Endodermal cell (in vitro differentiated cells): Measurements from ENCODE around the gene SRA1. TPM values are rescaled to one million over a fixed set of nuclear protein-coding genes. Genes with fewer than 3 reads are reported as not detected.
"Not testable (repeated sequence)": the region's sequence is repeated elsewhere in the genome, so short reads cannot be mapped to it uniquely, and the experiment has no call there.

Experiments used
- DNase-seq: peaks from one replicate; pipeline ENCODE4 v3.0.0-alpha.2; 2017
- H3K27ac ChIP-seq: 2 replicates; pipeline ENCODE4 v1.5.1; 2013; ENCODE audit warnings: mild to moderate bottlenecking, low read depth, low read length, moderate library complexity
- H3K27me3 ChIP-seq: 2 replicates; pipeline ENCODE4 v1.6.1; 2013; ENCODE audit warnings: mild to moderate bottlenecking, low read length, moderate library complexity; ENCODE audit not compliant: insufficient read depth, control insufficient read depth, poor library complexity, severe bottlenecking
- H3K36me3 ChIP-seq: 2 replicates; pipeline ENCODE4 v1.7.0; 2013; ENCODE audit warnings: mild to moderate bottlenecking, low read length, moderate library complexity; ENCODE audit not compliant: control insufficient read depth, insufficient read depth
- H3K4me1 ChIP-seq: one replicate; pipeline ENCODE4 v1.7.0; 2013; ENCODE audit warnings: low read length; ENCODE audit not compliant: control insufficient read depth, insufficient read depth
- H3K4me3 ChIP-seq: 2 replicates; pipeline ENCODE4 v1.5.1; 2013; ENCODE audit warnings: mild to moderate bottlenecking, low read length, moderate library complexity
- H3K9ac ChIP-seq: 2 replicates; pipeline ENCODE4 v1.6.1; 2013; ENCODE audit warnings: mild to moderate bottlenecking, low read length, moderate library complexity; ENCODE audit not compliant: poor library complexity, severe bottlenecking; ENCODE audit errors: extremely low read depth
- H3K9me3 ChIP-seq: 2 replicates; pipeline ENCODE4 v1.6.1; 2013; ENCODE audit warnings: mild to moderate bottlenecking, low read length, moderate library complexity; ENCODE audit not compliant: control insufficient read depth
- H3K27ac Mint-ChIP-seq: 2 replicates; pipeline ENCODE4 v1.8.0; 2020; ENCODE audit warnings: mixed read lengths
- H3K27me3 Mint-ChIP-seq: 2 replicates; pipeline ENCODE4 v1.8.0; 2021; ENCODE audit warnings: mild to moderate bottlenecking, mixed read lengths; ENCODE audit not compliant: insufficient read depth
- H3K36me3 Mint-ChIP-seq: 2 replicates; pipeline ENCODE4 v1.8.0; 2020; ENCODE audit warnings: low read depth, mixed read lengths
- H3K4me1 Mint-ChIP-seq: 2 replicates; pipeline ENCODE4 v1.8.0; 2020; ENCODE audit warnings: mixed read lengths
- H3K4me3 Mint-ChIP-seq: 2 replicates; pipeline ENCODE4 v1.8.0; 2020; ENCODE audit warnings: mild to moderate bottlenecking, moderate library complexity, mixed read lengths
- H3K9me3 Mint-ChIP-seq: 2 replicates; pipeline ENCODE4 v1.8.0; 2020; ENCODE audit warnings: mild to moderate bottlenecking, mixed read lengths
- WGBS, 2 experiments: methylation state at CpG; one replicate each; pipeline versions ENCODE4 v1.1.5 to v1.1.7; 2013; ENCODE audit warnings: missing lambda C conversion rate in 2 of 2, mixed read lengths in 1 of 2; ENCODE audit not compliant: insufficient coverage in 1 of 2, insufficient read length in 1 of 2; 5-methylcytosine and 5-hydroxymethylcytosine counted together
- total RNA-seq, 2 donors: library from RNA; stranded (reverse); fragmentation: NEBNext Ultra II Directional in 1 of 2; extraction: Animal tissue kit (Norgen Biotek cat#: 25700) in 1 of 2; gene quantifications; 2 replicates in 1 of 2; 3 replicates in 1 of 2; pipeline ENCODE4 v1.2.1, GENCODE V29; 2021
- TF ChIP-seq, protein P1 (sequence below): fragments of 200-600 bp; sonication (generic); conservative IDR thresholded peaks from 2 replicates; pipeline ENCODE4 v1.5.0; 2021; ENCODE audit warnings: antibody characterized with exemption, mild to moderate bottlenecking

SRA1 gene
- total RNA-seq, 2 donors from 2014 or later, result 40.5 to 42.9 TPM

DNA sequence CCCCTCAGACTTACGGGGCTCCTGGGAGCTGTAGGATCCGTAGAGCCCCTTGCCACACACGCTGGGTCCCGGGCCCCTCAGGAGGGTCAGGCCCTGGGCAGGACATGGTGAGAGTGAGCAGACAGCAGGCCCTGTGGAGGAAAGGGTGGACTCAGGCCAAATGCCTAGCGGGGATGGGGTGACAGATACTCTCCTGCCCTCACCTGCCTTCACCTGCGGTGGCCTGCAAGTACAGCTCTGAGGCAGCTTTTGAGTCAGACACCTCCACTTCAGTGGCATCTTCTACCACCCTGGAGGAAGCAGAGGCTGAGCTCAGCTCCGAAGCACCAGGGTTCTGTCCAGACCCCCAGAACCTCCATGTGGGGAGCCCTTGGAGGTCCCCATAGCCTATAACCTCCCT, 33.6 kb upstream of the SRA1 start:
- Mint-ChIP-seq H3K27ac (peak overlapping the region; percentile 39), H3K4me3 (no peak overlapping the region), H3K27me3 (peaks cover 3% of the 10 kb centered on the region), H3K36me3 (no peaks in the 10 kb centered on the region), H3K4me1 (peaks cover 3% of the 10 kb centered on the region), H3K9me3 (peaks cover 6% of the 10 kb centered on the region)
- Histone ChIP-seq H3K9ac (no peak overlapping the region), H3K36me3 (no peaks in the 10 kb centered on the region), H3K4me3 (no peak overlapping the region), H3K27ac (no peak overlapping the region), H3K9me3 (no peaks in the 10 kb centered on the region), H3K27me3 (no peaks in the 10 kb centered on the region), H3K4me1 (no peaks in the 10 kb centered on the region)
- WGBS, 2 experiments, result 87 to 90% methylated on average over 5 to 7 of the region's 7 CpGs
- TF ChIP-seq, protein P1, sequence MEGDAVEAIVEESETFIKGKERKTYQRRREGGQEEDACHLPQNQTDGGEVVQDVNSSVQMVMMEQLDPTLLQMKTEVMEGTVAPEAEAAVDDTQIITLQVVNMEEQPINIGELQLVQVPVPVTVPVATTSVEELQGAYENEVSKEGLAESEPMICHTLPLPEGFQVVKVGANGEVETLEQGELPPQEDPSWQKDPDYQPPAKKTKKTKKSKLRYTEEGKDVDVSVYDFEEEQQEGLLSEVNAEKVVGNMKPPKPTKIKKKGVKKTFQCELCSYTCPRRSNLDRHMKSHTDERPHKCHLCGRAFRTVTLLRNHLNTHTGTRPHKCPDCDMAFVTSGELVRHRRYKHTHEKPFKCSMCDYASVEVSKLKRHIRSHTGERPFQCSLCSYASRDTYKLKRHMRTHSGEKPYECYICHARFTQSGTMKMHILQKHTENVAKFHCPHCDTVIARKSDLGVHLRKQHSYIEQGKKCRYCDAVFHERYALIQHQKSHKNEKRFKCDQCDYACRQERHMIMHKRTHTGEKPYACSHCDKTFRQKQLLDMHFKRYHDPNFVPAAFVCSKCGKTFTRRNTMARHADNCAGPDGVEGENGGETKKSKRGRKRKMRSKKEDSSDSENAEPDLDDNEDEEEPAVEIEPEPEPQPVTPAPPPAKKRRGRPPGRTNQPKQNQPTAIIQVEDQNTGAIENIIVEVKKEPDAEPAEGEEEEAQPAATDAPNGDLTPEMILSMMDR, result no peak
- no peak for DNase-seq

DNA sequence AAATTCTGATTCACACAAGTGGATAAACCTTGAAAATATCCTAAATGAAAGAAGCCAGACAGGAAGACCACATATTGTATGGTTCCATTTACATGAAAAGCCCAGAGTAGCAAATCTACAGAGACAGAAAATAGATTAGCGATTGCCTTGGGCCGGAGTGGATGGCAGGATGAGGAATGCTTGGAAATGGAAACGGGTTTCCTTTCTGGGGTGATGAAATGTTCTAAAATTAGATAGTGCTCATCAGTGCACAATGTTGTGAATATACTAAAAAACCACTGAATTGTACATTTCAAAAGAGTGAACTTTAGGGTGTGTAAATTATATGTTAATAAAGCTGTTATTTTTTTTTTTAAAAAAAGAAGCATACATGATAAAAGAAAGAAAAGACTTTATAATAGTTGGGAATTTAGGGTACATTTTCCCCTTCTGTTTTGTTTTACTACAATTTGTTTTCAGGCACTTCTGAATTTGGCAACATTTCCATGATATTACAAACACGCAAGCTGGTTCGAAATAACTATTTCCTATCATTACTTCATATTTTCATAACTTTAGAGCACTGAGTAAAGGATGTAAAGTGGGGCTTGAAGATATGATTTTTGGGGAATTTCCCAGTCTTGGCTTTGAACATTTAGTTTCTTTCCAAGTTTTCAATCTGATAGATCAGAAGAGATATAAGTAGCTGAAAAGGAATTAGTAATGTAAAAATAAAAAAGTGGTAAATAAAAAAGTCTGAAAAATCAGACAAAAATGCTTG, 31.2 kb upstream of the SRA1 start:
- no peak for DNase-seq
- H3K27me3 ChIP-seq, result no peaks in the 10 kb centered on the region
- H3K4me1 ChIP-seq, result no peaks in the 10 kb centered on the region
- Mint-ChIP-seq H3K4me1 (peaks cover 3% of the 10 kb centered on the region), H3K27me3 (peaks cover 3% of the 10 kb centered on the region), H3K9me3 (peaks cover 12% of the 10 kb centered on the region), H3K4me3 (no peak overlapping the region), H3K27ac (no peak overlapping the region), H3K36me3 (peaks cover under 1% of the 10 kb centered on the region)
- H3K27ac ChIP-seq, result no peak overlapping the region
- WGBS, 2 experiments, result 80 to 95% methylated on average over 1 to 5 of the region's 5 CpGs
- TF ChIP-seq, protein P1, result no peak
- no peaks in the 10 kb centered on the region for H3K36me3 ChIP-seq
- no peak overlapping the region for H3K9ac ChIP-seq
- no peaks in the 10 kb centered on the region for H3K9me3 ChIP-seq
- no peak overlapping the region for H3K4me3 ChIP-seq

DNA sequence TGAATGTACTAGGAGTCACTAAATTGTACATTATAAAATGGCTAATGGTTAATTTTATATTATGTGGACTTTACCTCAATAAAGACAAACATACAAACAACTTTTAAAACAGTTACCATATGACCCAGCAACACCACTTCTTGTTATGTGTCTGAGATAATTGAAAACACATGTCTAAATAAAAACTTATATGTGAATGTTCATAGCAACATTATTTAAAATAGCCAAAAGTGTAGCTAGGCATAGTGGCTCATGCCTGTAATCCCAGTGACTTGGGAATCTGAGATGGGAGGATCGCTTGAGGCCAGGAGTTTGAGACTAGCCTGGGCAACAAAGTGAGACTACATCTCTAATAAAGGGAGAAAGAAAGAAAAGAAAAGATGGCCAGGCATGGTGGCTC, 30.2 kb upstream of the SRA1 start:
- WGBS, 2 experiments, result 86 to 92% methylated on average over 1 of the region's 1 CpG
- no peak overlapping the region for H3K9ac ChIP-seq
- TF ChIP-seq, protein P1, result no peak
- no peak overlapping the region for H3K27ac Mint-ChIP-seq
- no peaks in the 10 kb centered on the region for H3K4me1 Mint-ChIP-seq
- H3K27ac ChIP-seq, result no peak overlapping the region
- no peak for DNase-seq
- no peak overlapping the region for H3K4me3 Mint-ChIP-seq
- no peaks in the 10 kb centered on the region for H3K27me3 Mint-ChIP-seq
- H3K36me3 Mint-ChIP-seq, result peaks cover 6% of the 10 kb centered on the region
- H3K4me1 ChIP-seq, result no peaks in the 10 kb centered on the region
- H3K36me3 ChIP-seq, result no peaks in the 10 kb centered on the region
- H3K9me3 Mint-ChIP-seq, result peaks cover 18% of the 10 kb centered on the region
- no peaks in the 10 kb centered on the region for H3K27me3 ChIP-seq
- H3K4me3 ChIP-seq, result no peak overlapping the region
- peaks cover 8% of the 10 kb centered on the region for H3K9me3 ChIP-seq

DNA sequence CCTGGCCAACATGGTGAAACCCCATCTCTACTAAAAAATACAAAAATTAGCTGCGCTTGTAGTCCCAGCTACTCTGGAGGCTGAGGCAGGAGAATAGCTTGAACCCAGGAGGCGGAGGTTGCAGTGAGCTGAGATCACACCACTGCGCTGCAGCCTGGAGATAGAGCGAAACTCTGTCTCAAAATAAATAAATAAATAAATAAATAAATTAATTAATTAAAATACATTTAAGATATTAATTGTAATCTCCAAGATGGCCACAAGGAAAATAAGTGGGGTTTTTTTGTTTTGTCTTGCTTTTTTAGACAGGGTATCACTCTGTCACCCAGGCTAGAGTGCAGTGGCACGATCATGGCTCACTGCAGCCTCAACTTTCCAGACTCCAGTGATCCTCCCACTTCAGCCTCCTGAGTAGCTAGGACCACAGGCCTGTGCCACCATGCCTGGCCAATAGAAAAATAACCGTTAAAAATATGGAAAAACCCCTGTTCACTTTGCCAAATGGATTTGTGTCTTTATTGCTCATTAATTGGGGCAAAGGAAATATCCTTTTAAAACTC, 22.0 kb upstream of the SRA1 start:
- Mint-ChIP-seq H3K36me3 (peaks cover 11% of the 10 kb centered on the region), H3K9me3 (peaks cover 31% of the 10 kb centered on the region)
- H3K4me1 ChIP-seq, H3K9ac ChIP-seq, H3K4me3 Mint-ChIP-seq, H3K27me3 ChIP-seq, H3K27ac Mint-ChIP-seq, DNase-seq, H3K36me3 ChIP-seq, H3K4me1 Mint-ChIP-seq, H3K4me3 ChIP-seq, H3K27ac ChIP-seq, H3K27me3 Mint-ChIP-seq: not testable (repeated sequence)
- 95 to 100% methylated on average over 2 to 4 of the region's 6 CpGs for WGBS, 2 experiments
- H3K9me3 ChIP-seq, result peaks cover 17% of the 10 kb centered on the region
